K562 (cell line): ENCODE results near the gene MDM1. TPM values are rescaled to one million over a fixed set of nuclear protein-coding genes. Genes with fewer than 3 reads are reported as not detected.

Source experiments
- ARID4B ChIP-seq: sonication (generic); formaldehyde crosslinking; IDR thresholded peaks from 2 replicates; pipeline ENCODE4 v1.8.0; 2022; ENCODE audit warnings: mild to moderate bottlenecking, missing genetic modification reagents
- GTF2E2 ChIP-seq: fragments of 200-800 bp; sonication (Bioruptor generic); IDR thresholded peaks from 2 replicates; pipeline ENCODE4 v1.6.1; 2016; ENCODE audit warnings: missing genetic modification characterization, missing compliant biosample characterization
- HNRNPK ChIP-seq: fragments of 200-400 bp; formaldehyde crosslinking; IDR thresholded peaks from one replicate; pipeline ENCODE4 v1.6.1; 2018; ENCODE audit warnings: mild to moderate bottlenecking, low read depth, low read length; ENCODE audit not compliant: poor library complexity, severe bottlenecking
- ID3 ChIP-seq, 2 experiments: fragments of 250-450 bp in 1 of 2; fragments of 450-650 bp in 1 of 2; sonication (Bioruptor Pico) in 1 of 2; IDR thresholded peaks; 2 replicates each; pipeline versions ENCODE4 v1.6.1 to v1.8.0; 2016 to 2021; ENCODE audit warnings: mild to moderate bottlenecking in 2 of 2, moderate library complexity in 2 of 2, missing compliant biosample characterization in 1 of 2, missing genetic modification characterization in 1 of 2
- MLLT1 ChIP-seq, 2 experiments: fragments of 450-650 bp; IDR thresholded peaks; 2 replicates each; pipeline ENCODE4 v1.6.1; 2016
- NBN ChIP-seq: fragments of 450-650 bp; IDR thresholded peaks from 2 replicates; pipeline ENCODE4 v1.6.1; 2016; ENCODE audit warnings: low read depth, mild to moderate bottlenecking
- NR1H2 ChIP-seq: sonication (generic); formaldehyde crosslinking; IDR thresholded peaks from 2 replicates; pipeline ENCODE4 v1.4.0; 2020; ENCODE audit warnings: mild to moderate bottlenecking, missing genetic modification reagents
- RBM25 ChIP-seq: fragments of 200-400 bp; formaldehyde crosslinking; IDR thresholded peaks from 2 replicates; pipeline ENCODE4 v1.6.1; 2018; ENCODE audit warnings: low read length, low read depth, moderate library complexity; ENCODE audit not compliant: severe bottlenecking
- RFX7 ChIP-seq: fragments of 250-450 bp; sonication (Bioruptor Pico); IDR thresholded peaks from 2 replicates; pipeline ENCODE4 v1.5.1; 2021; ENCODE audit warnings: mild to moderate bottlenecking
- RUNX1 ChIP-seq: sonication (generic); IDR thresholded peaks from 2 replicates; pipeline ENCODE4 v1.6.1; 2016; ENCODE audit warnings: antibody characterized with exemption, low read depth
- ZNF431 ChIP-seq: sonication (generic); formaldehyde crosslinking; IDR thresholded peaks from 2 replicates; pipeline ENCODE4 v1.8.0; 2022; ENCODE audit warnings: mild to moderate bottlenecking, missing genetic modification reagents
- ZNF589 ChIP-seq: fragments of 200-800 bp; sonication (Bioruptor generic); IDR thresholded peaks from 2 replicates; pipeline ENCODE4 v1.6.1; 2016; ENCODE audit warnings: low read depth, missing genetic modification characterization, missing compliant biosample characterization
- ZNF764 ChIP-seq: fragments of 250-450 bp; sonication (Bioruptor Pico); IDR thresholded peaks from 2 replicates; pipeline ENCODE4 v1.4.0; 2020; ENCODE audit warnings: low read depth, mild to moderate bottlenecking, moderate library complexity
- polyA plus RNA-seq, 8 experiments: library from polyadenylated mRNA; depleted of rRNA in 4 of 8; stranded (reverse) in 5 of 8; unstranded in 3 of 8; fragments of >200 nt; fragmentation: Nextera tagmentation in 2 of 8; fragmentation: Illumina TruSeq in 1 of 8; extraction: Ambion mirVana in 2 of 8; extraction: Trizol in 1 of 8; gene quantifications; 2 replicates each; pipeline versions ENCODE4 v1.2.1 to v1.2.3, GENCODE V29; 2011 to 2014; ENCODE audit warnings: inconsistent platforms in 1 of 8, missing spikeins in 1 of 8
- total RNA-seq, 7 experiments: library from RNA; depleted of rRNA in 6 of 7; stranded (reverse); fragments of >200 nt in 6 of 7; fragmentation: Illumina TruSeq in 2 of 7; extraction: Trizol in 2 of 7; gene quantifications; 2 replicates each; pipeline versions ENCODE4 v1.2.1 to v1.2.3, GENCODE V29; 2011 to 2021; ENCODE audit warnings: low replicate concordance in 1 of 7
- TF ChIP-seq, protein P1 (sequence below): fragments of 450-650 bp; IDR thresholded peaks from 2 replicates; pipeline ENCODE4 v1.6.1; 2017; ENCODE audit warnings: antibody characterized with exemption, mild to moderate bottlenecking
- TF ChIP-seq, protein P2 (sequence below): sonication (generic); formaldehyde crosslinking; IDR thresholded peaks from 2 replicates; pipeline ENCODE4 v1.8.0; 2022; ENCODE audit warnings: mild to moderate bottlenecking, missing genetic modification reagents

MDM1 gene
- total and polyA plus RNA-seq, 9 of the 15 experiments (the other 6 are each of a cell fraction or from before 2014, with no cell fraction given), result 7.5 to 16.8 (median 13.1) TPM

GRCh38 chr12:68381476-68382219 is 49.5 kb upstream of the MDM1 start (continued):
- TF ChIP-seq ZNF589 (CRISPR knock-in tag) (no peak), GTF2E2 (0 out of 2 replicates have a peak, but pooled peaks have one; percentile 8), NR1H2 (CRISPR knock-in tag) (no peak), ZNF431 (no peak), NBN (no peak), ARID4B (CRISPR knock-in tag) (no peak), RBM25 (no peak), ZNF764 (no peak), MLLT1 (IDR thresholded peaks at IDR 0.05) (no peak), RFX7 (CRISPR knock-in tag) (no peak), RUNX1 (no peak), ID3 (CRISPR knock-in tag; IDR thresholded peaks at IDR 0.05) (no peak), ID3 (tag; IDR thresholded peaks at IDR 0.05) (peak; percentile 44; the same call in 1 of the 2 replicates), HNRNPK (no peak)
- TF ChIP-seq, protein P1, sequence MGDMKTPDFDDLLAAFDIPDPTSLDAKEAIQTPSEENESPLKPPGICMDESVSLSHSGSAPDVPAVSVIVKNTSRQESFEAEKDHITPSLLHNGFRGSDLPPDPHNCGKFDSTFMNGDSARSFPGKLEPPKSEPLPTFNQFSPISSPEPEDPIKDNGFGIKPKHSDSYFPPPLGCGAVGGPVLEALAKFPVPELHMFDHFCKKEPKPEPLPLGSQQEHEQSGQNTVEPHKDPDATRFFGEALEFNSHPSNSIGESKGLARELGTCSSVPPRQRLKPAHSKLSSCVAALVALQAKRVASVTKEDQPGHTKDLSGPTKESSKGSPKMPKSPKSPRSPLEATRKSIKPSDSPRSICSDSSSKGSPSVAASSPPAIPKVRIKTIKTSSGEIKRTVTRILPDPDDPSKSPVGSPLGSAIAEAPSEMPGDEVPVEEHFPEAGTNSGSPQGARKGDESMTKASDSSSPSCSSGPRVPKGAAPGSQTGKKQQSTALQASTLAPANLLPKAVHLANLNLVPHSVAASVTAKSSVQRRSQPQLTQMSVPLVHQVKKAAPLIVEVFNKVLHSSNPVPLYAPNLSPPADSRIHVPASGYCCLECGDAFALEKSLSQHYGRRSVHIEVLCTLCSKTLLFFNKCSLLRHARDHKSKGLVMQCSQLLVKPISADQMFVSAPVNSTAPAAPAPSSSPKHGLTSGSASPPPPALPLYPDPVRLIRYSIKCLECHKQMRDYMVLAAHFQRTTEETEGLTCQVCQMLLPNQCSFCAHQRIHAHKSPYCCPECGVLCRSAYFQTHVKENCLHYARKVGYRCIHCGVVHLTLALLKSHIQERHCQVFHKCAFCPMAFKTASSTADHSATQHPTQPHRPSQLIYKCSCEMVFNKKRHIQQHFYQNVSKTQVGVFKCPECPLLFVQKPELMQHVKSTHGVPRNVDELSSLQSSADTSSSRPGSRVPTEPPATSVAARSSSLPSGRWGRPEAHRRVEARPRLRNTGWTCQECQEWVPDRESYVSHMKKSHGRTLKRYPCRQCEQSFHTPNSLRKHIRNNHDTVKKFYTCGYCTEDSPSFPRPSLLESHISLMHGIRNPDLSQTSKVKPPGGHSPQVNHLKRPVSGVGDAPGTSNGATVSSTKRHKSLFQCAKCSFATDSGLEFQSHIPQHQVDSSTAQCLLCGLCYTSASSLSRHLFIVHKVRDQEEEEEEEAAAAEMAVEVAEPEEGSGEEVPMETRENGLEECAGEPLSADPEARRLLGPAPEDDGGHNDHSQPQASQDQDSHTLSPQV, result no peak
- TF ChIP-seq, protein P2, sequence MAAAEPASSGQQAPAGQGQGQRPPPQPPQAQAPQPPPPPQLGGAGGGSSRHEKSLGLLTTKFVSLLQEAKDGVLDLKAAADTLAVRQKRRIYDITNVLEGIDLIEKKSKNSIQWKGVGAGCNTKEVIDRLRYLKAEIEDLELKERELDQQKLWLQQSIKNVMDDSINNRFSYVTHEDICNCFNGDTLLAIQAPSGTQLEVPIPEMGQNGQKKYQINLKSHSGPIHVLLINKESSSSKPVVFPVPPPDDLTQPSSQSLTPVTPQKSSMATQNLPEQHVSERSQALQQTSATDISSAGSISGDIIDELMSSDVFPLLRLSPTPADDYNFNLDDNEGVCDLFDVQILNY (CRISPR knock-in tag), result no peak
